Endothelial cell of umbilical vein (primary cell): ENCODE data around the gene ADAM23. TPM values are rescaled to one million over a fixed set of nuclear protein-coding genes. Genes with fewer than 3 reads are reported as not detected.
A peak's percentile ranks its signal among the peaks of the same experiment; 100 is the strongest.

Source experiments
- BruUV-seq: library from RNA; stranded (reverse); fragments of 400-500 nt; replicated peaks from 2 replicates; lab custom pipeline; 2021; lab: Mats Ljungman, UMichigan
- CTCF ChIA-PET: fragments of 300-600, 350-600 bp; sonication (Branson Sonifier 250); formaldehyde crosslinking; loops from one replicate; lab custom pipeline; 2021; ENCODE audit warnings: antibody characterized with exemption, inconsistent platforms; lab: Charles Lee
- POLR2A ChIA-PET: fragments of 300-600, 350-600 bp; sonication (Branson Sonifier 250); formaldehyde crosslinking; loops from one replicate; lab custom pipeline; 2021; ENCODE audit warnings: antibody characterized with exemption, inconsistent platforms; lab: Charles Lee
- DNase-seq: peaks from one replicate; pipeline ENCODE4 v3.0.0-alpha.2; 2011; ENCODE audit warnings: low read depth, low spot score
- FAIRE-seq: peaks from 2 replicates; lab custom pipeline; 2011; peaks lifted over from hg19 to GRCh38; lab: Jason Lieb, UNC
- H2AFZ ChIP-seq: 2 replicates; pipeline ENCODE4 v1.6.0; 2012; ENCODE audit warnings: low read depth, low read length, control low read depth, inconsistent platforms
- H3K27ac ChIP-seq: 2 replicates; pipeline ENCODE4 v1.5.1; 2011; ENCODE audit warnings: low read depth, mild to moderate bottlenecking, control low read depth, low read length, moderate library complexity; ENCODE audit not compliant: insufficient read depth
- H3K27me3 ChIP-seq, 2 experiments: 2 replicates each; pipeline versions ENCODE4 v1.6.0 to v1.6.1; 2011; ENCODE audit warnings: low read length in 2 of 2, mixed read lengths in 1 of 2; ENCODE audit not compliant: control insufficient read depth in 2 of 2, insufficient read depth in 2 of 2
- H3K36me3 ChIP-seq, 2 experiments: 2 replicates in 1 of 2; 3 replicates in 1 of 2; pipeline ENCODE4 v1.5.1; 2011; ENCODE audit warnings: low read length in 2 of 2, mild to moderate bottlenecking in 1 of 2, moderate library complexity in 1 of 2; ENCODE audit not compliant: control insufficient read depth in 2 of 2, insufficient read depth in 2 of 2; ENCODE audit errors: extremely low read depth in 1 of 2
- H3K4me1 ChIP-seq: 3 replicates; pipeline ENCODE4 v1.5.1; 2011; ENCODE audit warnings: mild to moderate bottlenecking, low read length; ENCODE audit not compliant: control insufficient read depth, insufficient read depth; ENCODE audit errors: extremely low read depth
- H3K4me2 ChIP-seq: 2 replicates; pipeline ENCODE4 v1.6.1; 2011; ENCODE audit warnings: low read length, control low read depth, mixed read lengths; ENCODE audit not compliant: insufficient read depth
- H3K4me3 ChIP-seq, 3 experiments: fragments of 200-600 bp in 1 of 3; sonication (generic), shearing (Covaris generic) in 1 of 3; replicated peaks in 1 of 3; 2 replicates each; pipeline ENCODE4 v1.5.1; 2011 to 2016; ENCODE audit warnings: control low read depth in 3 of 3, low read length in 3 of 3, mild to moderate bottlenecking in 2 of 3, inconsistent platforms in 1 of 3, low read depth in 1 of 3, moderate library complexity in 1 of 3; ENCODE audit not compliant: insufficient read depth in 1 of 3
- H3K79me2 ChIP-seq: 2 replicates; pipeline ENCODE4 v1.6.0; 2012; ENCODE audit warnings: low read length, inconsistent platforms; ENCODE audit not compliant: control insufficient read depth, insufficient read depth
- H3K9ac ChIP-seq: replicated peaks from 2 replicates; pipeline ENCODE3; 2011; ENCODE audit warnings: low read length, control low read depth; ENCODE audit not compliant: insufficient read depth; ENCODE audit errors: extremely low read depth
- H3K9me1 ChIP-seq: replicated peaks from 3 replicates; pipeline ENCODE4 v1.6.0; 2011; ENCODE audit warnings: mild to moderate bottlenecking, low read length; ENCODE audit not compliant: control insufficient read depth, insufficient read depth; ENCODE audit errors: extremely low read depth
- H3K9me3 ChIP-seq: replicated peaks from 2 replicates; pipeline ENCODE4 v1.5.1; 2012; ENCODE audit warnings: low read length, inconsistent platforms; ENCODE audit not compliant: control insufficient read depth, insufficient read depth
- H4K20me1 ChIP-seq: replicated peaks from 2 replicates; pipeline ENCODE3; 2011; ENCODE audit warnings: mild to moderate bottlenecking, low read length; ENCODE audit not compliant: control insufficient read depth, insufficient read depth; ENCODE audit errors: extremely low read depth
- CTCF ChIP-seq, 2 donors: IDR thresholded peaks; 1 replicate in 1 of 2; 2 replicates in 1 of 2; pipeline ENCODE4 v1.5.1; 2011; ENCODE audit warnings: low read length in 2 of 2, mild to moderate bottlenecking in 2 of 2, moderate library complexity in 2 of 2, control low read depth in 1 of 2, inconsistent platforms in 1 of 2, low read depth in 1 of 2; ENCODE audit not compliant: insufficient read depth in 1 of 2; ENCODE audit errors: extremely low read depth in 1 of 2
- EZH2 ChIP-seq: IDR thresholded peaks from 2 replicates; pipeline ENCODE4 v1.6.1; 2012; ENCODE audit warnings: borderline replicate concordance, low read depth, mild to moderate bottlenecking, moderate library complexity, low read length, inconsistent platforms; ENCODE audit not compliant: severe bottlenecking
- FOS ChIP-seq: IDR thresholded peaks from 2 replicates; pipeline ENCODE4 v1.6.1; 2011; ENCODE audit warnings: mild to moderate bottlenecking, low read length, moderate library complexity, borderline replicate concordance; ENCODE audit not compliant: insufficient read depth
- GATA2 ChIP-seq: IDR thresholded peaks from 2 replicates; pipeline ENCODE4 v1.7.0; 2011; ENCODE audit warnings: low read depth, mild to moderate bottlenecking, moderate library complexity, mixed read lengths, low read length; ENCODE audit not compliant: insufficient read length, insufficient read depth
- JUN ChIP-seq: IDR thresholded peaks from 2 replicates; pipeline ENCODE4 v1.6.1; 2011; ENCODE audit warnings: borderline replicate concordance, low read depth; ENCODE audit not compliant: insufficient read length, insufficient read depth
- MAX ChIP-seq: IDR thresholded peaks from 2 replicates; pipeline ENCODE4 v1.6.1; 2011; ENCODE audit not compliant: insufficient read depth, insufficient read length
- MYC ChIP-seq: IDR thresholded peaks from one replicate; pipeline ENCODE4 v1.6.1; 2011; ENCODE audit warnings: mild to moderate bottlenecking, low read depth, low read length
- POLR2A ChIP-seq: IDR thresholded peaks from 2 replicates; pipeline ENCODE4 v1.6.1; 2012; ENCODE audit warnings: low read depth, mild to moderate bottlenecking, control low read depth, low read length
- POLR2AphosphoS5 ChIP-seq: IDR thresholded peaks from 2 replicates; pipeline ENCODE4 v1.6.1; 2012; ENCODE audit warnings: low read depth, mild to moderate bottlenecking, control low read depth, low read length, moderate library complexity; ENCODE audit not compliant: insufficient read depth
- dilution Hi-C: fragments of 300-500 bp; cut with MboI; formaldehyde crosslinking; loops from one replicate; pipeline ENCODE4 v1.15.0; 2019; ENCODE audit warnings: low sequenced_read_pairs; ENCODE audit not compliant: extremely low pct_ligation_motif_present
- intact Hi-C: fragments of 100-400 bp; cut with micrococcal nuclease; formaldehyde crosslinking; loops from one replicate; pipeline ENCODE4 v1.10.0; 2022
- polyA plus RNA-seq, 4 experiments: library from polyadenylated mRNA; depleted of rRNA in 3 of 4; stranded (reverse) in 3 of 4; unstranded in 1 of 4; fragments of >200 nt; gene quantifications; 2 replicates each; pipeline versions ENCODE4 v1.2.1 to v1.2.3, GENCODE V29; 2011 to 2012; ENCODE audit warnings: missing spikeins in 1 of 4
- total RNA-seq: library from RNA; stranded (reverse); gene quantifications from 2 replicates; pipeline ENCODE4 v1.2.3, GENCODE V29; 2021

ADAM23 gene
- total and polyA plus RNA-seq, 2 donors (not counting 3 experiments of a cell fraction or from before 2014, with no cell fraction given): 20.6 to 38.5 TPM

GRCh38 chr2:206614811-206615210, 171.5 kb downstream of the ADAM23 start:
- Histone ChIP-seq H4K20me1 (no peaks in the 10 kb centered on the region), H2AFZ (no peak overlapping the region), H3K36me3 (no peaks in the 10 kb centered on the region), H3K9me1 (no peaks in the 10 kb centered on the region), H3K4me1 (no peaks in the 10 kb centered on the region), H3K4me3 (no peak overlapping the region), H3K27me3 (no peaks in the 10 kb centered on the region), H3K79me2 (no peaks in the 10 kb centered on the region), H3K27ac (no peak overlapping the region), H3K9me3 (no peaks in the 10 kb centered on the region), H3K9ac (no peak overlapping the region), H3K4me2 (no peak overlapping the region)
- ChIA-PET POLR2A (no interaction called here), CTCF (interaction anchor here (0.8 to 1.1 kb wide), 2 partner anchors 9 to 223 kb away, joined by 3 read pairs; no protein-coding TSS in a partner anchor)
- DNase-seq (no peak), FAIRE-seq (no peak)
- TF ChIP-seq FOS (peak; percentile 16), POLR2A (no peak), MAX (no peak)
- dilution Hi-C loops (no loop called here), intact Hi-C loops (no loop called here)
- BruUV-seq: no TSS peak

- CTCF ChIA-PET: interaction anchor here (0.6 to 1.1 kb wide), 3 partner anchors 8 to 223 kb away, joined by 3 read pairs; no protein-coding TSS in a partner anchor
- Histone ChIP-seq H4K20me1 (no peaks in the 10 kb centered on the region), H3K79me2 (no peaks in the 10 kb centered on the region), H3K4me3 (no peak overlapping the region), H3K27ac (no peak overlapping the region), H3K4me1 (no peaks in the 10 kb centered on the region), H2AFZ (no peak overlapping the region), H3K9ac (no peak overlapping the region), H3K9me3 (no peaks in the 10 kb centered on the region), H3K9me1 (no peaks in the 10 kb centered on the region), H3K27me3 (no peaks in the 10 kb centered on the region), H3K4me2 (no peak overlapping the region), H3K36me3 (no peaks in the 10 kb centered on the region)
- dilution Hi-C loops (no loop called here), intact Hi-C loops (no loop called here)
- BruUV-seq: no TSS peak
- no peak for TF ChIP-seq EZH2
- TF ChIP-seq JUN: no peak
- no peak for TF ChIP-seq CTCF (IDR thresholded peaks at IDR 0.05; ENCODE audit: extremely low read depth in 1 of 2, insufficient read depth in 1 of 2, low read depth in 1 of 2, low read length in 2 of 2)
- TF ChIP-seq MAX: no peak
- TF ChIP-seq POLR2A: no peak
- no peak for TF ChIP-seq FOS
- no peak for TF ChIP-seq POLR2AphosphoS5
- no peak for TF ChIP-seq MYC
- no peak for TF ChIP-seq GATA2
- no peak for DNase-seq
- FAIRE-seq: no peak
- POLR2A ChIA-PET: no interaction called here
Measured at GRCh38 chr2:206615417-206616089, 172.2 kb downstream of the ADAM23 start.
